Panc1 (cell line): ENCODE measurements around the gene OR5L2. TPM values are rescaled to one million over a fixed set of nuclear protein-coding genes. Genes with fewer than 3 reads are reported as not detected.

Source experiments
- ATAC-seq: fragments of 200-7000 bp; cut with Tn5 transposase; 2 replicates; pipeline ENCODE4 v1.9.1; 2020; ENCODE audit warnings: mild to moderate bottlenecking, moderate library complexity
- BruUV-seq: library from RNA; stranded (reverse); fragments of 400-500 nt; replicated peaks from 2 replicates; lab custom pipeline; 2021; lab: Mats Ljungman, UMichigan
- CTCF ChIA-PET: fragments of 300-600 bp; sonication (Branson Sonifier 250); formaldehyde crosslinking; loops from one replicate; lab custom pipeline; 2022; ENCODE audit warnings: antibody characterized with exemption; lab: Charles Lee
- POLR2A ChIA-PET: fragments of 300-600 bp; sonication (Branson Sonifier 250); formaldehyde crosslinking; loops from one replicate; lab custom pipeline; 2022; ENCODE audit warnings: antibody characterized with exemption; lab: Charles Lee
- DNase-seq: peaks from one replicate; pipeline ENCODE4 v3.0.0-alpha.2; 2010; ENCODE audit warnings: low read depth, low spot score
- H3K27ac ChIP-seq: 2 replicates; pipeline ENCODE4 v1.5.1; 2011; ENCODE audit warnings: mild to moderate bottlenecking, low read length, inconsistent platforms
- H3K27me3 ChIP-seq: fragments of 200-500 bp; sonication (Bioruptor generic); 2 replicates; pipeline ENCODE4 v1.6.0; 2014; ENCODE audit warnings: low read length, inconsistent platforms; ENCODE audit not compliant: control insufficient read depth, insufficient read depth
- H3K36me3 ChIP-seq: fragments of 200-500 bp; sonication (Bioruptor generic); 2 replicates; pipeline ENCODE4 v1.5.1; 2014; ENCODE audit warnings: inconsistent platforms, mild to moderate bottlenecking, low read length, moderate library complexity; ENCODE audit not compliant: control insufficient read depth, insufficient read depth
- H3K4me1 ChIP-seq: 2 replicates; pipeline ENCODE4 v1.5.1; 2011; ENCODE audit warnings: inconsistent platforms, mild to moderate bottlenecking, low read length, moderate library complexity; ENCODE audit not compliant: control insufficient read depth, insufficient read depth
- H3K4me3 ChIP-seq, 2 experiments: 2 replicates each; pipeline ENCODE4 v1.5.1; 2011 to 2012; ENCODE audit warnings: low read depth in 2 of 2, low read length in 2 of 2, mild to moderate bottlenecking in 2 of 2, inconsistent platforms in 1 of 2, moderate library complexity in 1 of 2
- H3K9me3 ChIP-seq: fragments of 200-500 bp; sonication (Bioruptor generic); 2 replicates; pipeline ENCODE4 v1.5.1; 2014; ENCODE audit warnings: low read depth, mild to moderate bottlenecking, inconsistent platforms, low read length, moderate library complexity; ENCODE audit not compliant: control insufficient read depth, insufficient read depth
- POLR2AphosphoS5 ChIP-seq: IDR thresholded peaks from 2 replicates; pipeline ENCODE4 v1.6.1; 2012; ENCODE audit warnings: mild to moderate bottlenecking, low read depth, low read length, moderate library complexity
- REST ChIP-seq, 2 experiments: IDR thresholded peaks; 2 replicates each; pipeline ENCODE4 v1.6.1; 2011 to 2012; ENCODE audit warnings: low read depth in 2 of 2, control low read depth in 1 of 2, low read length in 1 of 2, mild to moderate bottlenecking in 1 of 2, moderate library complexity in 1 of 2; ENCODE audit not compliant: insufficient read depth in 1 of 2
- SIN3A ChIP-seq: IDR thresholded peaks from 2 replicates; pipeline ENCODE4 v1.6.1; 2012; ENCODE audit warnings: low read depth, mild to moderate bottlenecking, low read length, moderate library complexity, borderline replicate concordance; ENCODE audit not compliant: insufficient read depth
- TCF7L2 ChIP-seq: IDR thresholded peaks from 2 replicates; pipeline ENCODE4 v1.6.1; 2011; ENCODE audit warnings: mild to moderate bottlenecking, low read depth, low read length, inconsistent platforms
- in situ Hi-C: cut with HindIII; loops from 2 replicates; pipeline ENCODE4 v1.10.0; 2016; ENCODE audit warnings: low sequenced_read_pairs, low pct_unique_long_range_greater_than_20kb
- intact Hi-C: fragments of 100-400 bp; cut with micrococcal nuclease; formaldehyde crosslinking; loops from one replicate; pipeline ENCODE4 v1.10.0; 2022; ENCODE audit not compliant: unreplicated experiment
- total RNA-seq: library from RNA; stranded (reverse); gene quantifications from one replicate; pipeline ENCODE4 v1.2.1, GENCODE V29; 2021; ENCODE audit not compliant: unreplicated experiment
- TF ChIP-seq, protein P1 (sequence below): fragments of 450-650 bp; IDR thresholded peaks from 2 replicates; pipeline ENCODE4 v1.5.1; 2017; ENCODE audit warnings: mild to moderate bottlenecking

Gene OR5L2
- total RNA-seq, 1 experiment from 2014 or later, result not detected

GRCh38 chr11:55847453-55847852 lies 20.4 kb downstream of the OR5L2 start:
- intact Hi-C loops (no loop called here), in situ Hi-C loops (no loop called here)
- ATAC-seq, result no peak
- Histone ChIP-seq H3K4me1 (no peaks in the 10 kb centered on the region), H3K9me3 (no peaks in the 10 kb centered on the region), H3K27ac (no peak overlapping the region), H3K27me3 (no peaks in the 10 kb centered on the region), H3K4me3 (no peak overlapping the region), H3K36me3 (no peaks in the 10 kb centered on the region)
- no peak for DNase-seq
- POLR2A ChIA-PET, result no interaction called here
- CTCF ChIA-PET, result no interaction called here
- TF ChIP-seq POLR2AphosphoS5 (no peak), REST (IDR thresholded peaks at IDR 0.05; ENCODE audit: insufficient read depth in 1 of 2, low read depth in 2 of 2, low read length in 1 of 2) (no peak), SIN3A (no peak), TCF7L2 (no peak)
- TF ChIP-seq, protein P1, sequence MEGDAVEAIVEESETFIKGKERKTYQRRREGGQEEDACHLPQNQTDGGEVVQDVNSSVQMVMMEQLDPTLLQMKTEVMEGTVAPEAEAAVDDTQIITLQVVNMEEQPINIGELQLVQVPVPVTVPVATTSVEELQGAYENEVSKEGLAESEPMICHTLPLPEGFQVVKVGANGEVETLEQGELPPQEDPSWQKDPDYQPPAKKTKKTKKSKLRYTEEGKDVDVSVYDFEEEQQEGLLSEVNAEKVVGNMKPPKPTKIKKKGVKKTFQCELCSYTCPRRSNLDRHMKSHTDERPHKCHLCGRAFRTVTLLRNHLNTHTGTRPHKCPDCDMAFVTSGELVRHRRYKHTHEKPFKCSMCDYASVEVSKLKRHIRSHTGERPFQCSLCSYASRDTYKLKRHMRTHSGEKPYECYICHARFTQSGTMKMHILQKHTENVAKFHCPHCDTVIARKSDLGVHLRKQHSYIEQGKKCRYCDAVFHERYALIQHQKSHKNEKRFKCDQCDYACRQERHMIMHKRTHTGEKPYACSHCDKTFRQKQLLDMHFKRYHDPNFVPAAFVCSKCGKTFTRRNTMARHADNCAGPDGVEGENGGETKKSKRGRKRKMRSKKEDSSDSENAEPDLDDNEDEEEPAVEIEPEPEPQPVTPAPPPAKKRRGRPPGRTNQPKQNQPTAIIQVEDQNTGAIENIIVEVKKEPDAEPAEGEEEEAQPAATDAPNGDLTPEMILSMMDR, result no peak
- BruUV-seq, result no TSS peak

DNA sequence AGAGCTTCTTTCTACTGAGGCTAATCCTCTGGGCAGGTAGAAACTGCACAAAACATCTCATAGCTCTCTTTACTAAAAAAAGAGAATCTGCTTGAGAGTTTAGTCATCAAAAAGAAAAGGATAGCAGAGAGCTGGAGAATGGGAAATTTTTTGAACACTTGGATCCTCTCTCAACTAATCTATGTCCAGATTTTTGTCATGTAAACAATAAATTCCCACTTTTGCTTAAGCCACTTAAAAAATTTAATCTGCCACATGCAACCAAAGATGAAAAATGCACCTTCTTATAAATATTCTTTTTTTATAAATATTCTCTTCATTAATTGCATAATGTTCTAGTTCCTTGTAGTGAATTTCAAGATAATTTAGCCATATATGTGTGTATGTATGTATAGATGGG lies 22.0 kb downstream of the OR5L2 start:
- BruUV-seq, result no TSS peak
- Histone ChIP-seq H3K27me3 (no peaks in the 10 kb centered on the region), H3K4me1 (no peaks in the 10 kb centered on the region), H3K27ac (no peak overlapping the region), H3K9me3 (no peaks in the 10 kb centered on the region), H3K36me3 (no peaks in the 10 kb centered on the region), H3K4me3 (no peak overlapping the region)
- ChIA-PET POLR2A (no interaction called here), CTCF (no interaction called here)
- DNase-seq (no peak), ATAC-seq (no peak)
- TF ChIP-seq TCF7L2 (no peak), SIN3A (no peak), REST (IDR thresholded peaks at IDR 0.05; ENCODE audit: insufficient read depth in 1 of 2, low read depth in 2 of 2, low read length in 1 of 2) (no peak), POLR2AphosphoS5 (no peak)
- TF ChIP-seq, protein P1, result no peak
- in situ Hi-C loops, result no loop called here
- intact Hi-C loops, result no loop called here
